GM18520 (cell line): ENCODE results near the gene GAGE12G.
"Not testable (repeated sequence)": the region's sequence is repeated elsewhere in the genome, so short reads cannot be mapped to it uniquely, and the experiment has no call there.

Source experiments
- ATAC-seq: cut with Tn5 transposase; IDR thresholded peaks from one replicate; pipeline ENCODE4 v1.9.1; 2021; ENCODE audit not compliant: unreplicated experiment

The GAGE12G gene, protein sequence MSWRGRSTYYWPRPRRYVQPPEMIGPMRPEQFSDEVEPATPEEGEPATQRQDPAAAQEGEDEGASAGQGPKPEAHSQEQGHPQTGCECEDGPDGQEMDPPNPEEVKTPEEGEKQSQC

DNA sequence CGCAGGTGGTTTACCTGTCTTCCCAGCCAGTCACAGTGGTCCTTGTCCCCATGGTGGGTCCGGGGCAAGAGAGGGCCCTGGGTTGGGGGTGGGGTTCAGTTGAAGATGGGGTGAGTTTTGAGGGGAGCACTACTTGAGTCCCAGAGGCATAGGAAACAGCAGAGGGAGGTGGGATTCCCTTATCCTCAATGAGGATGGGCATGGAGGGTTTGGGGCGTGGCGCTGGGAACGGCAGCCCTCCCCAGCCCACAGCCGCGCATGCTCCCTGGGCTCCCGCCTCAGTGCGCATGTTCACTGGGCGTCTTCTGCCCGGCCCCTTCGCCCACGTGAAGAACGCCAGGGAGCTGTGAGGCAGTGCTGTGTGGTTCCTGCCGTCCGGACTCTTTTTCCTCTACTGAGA, at the start of gene GAGE12G:
TSS of gene GAGE12G (plus strand) at position 301 of the 400 bp plus-strand sequence. CDS start 1,155 bp downstream, outside the sequence.
- ATAC-seq: not testable (repeated sequence)

DNA sequence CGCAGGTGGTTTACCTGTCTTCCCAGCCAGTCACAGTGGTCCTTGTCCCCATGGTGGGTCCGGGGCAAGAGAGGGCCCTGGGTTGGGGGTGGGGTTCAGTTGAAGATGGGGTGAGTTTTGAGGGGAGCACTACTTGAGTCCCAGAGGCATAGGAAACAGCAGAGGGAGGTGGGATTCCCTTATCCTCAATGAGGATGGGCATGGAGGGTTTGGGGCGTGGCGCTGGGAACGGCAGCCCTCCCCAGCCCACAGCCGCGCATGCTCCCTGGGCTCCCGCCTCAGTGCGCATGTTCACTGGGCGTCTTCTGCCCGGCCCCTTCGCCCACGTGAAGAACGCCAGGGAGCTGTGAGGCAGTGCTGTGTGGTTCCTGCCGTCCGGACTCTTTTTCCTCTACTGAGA, 38.3 kb upstream of the GAGE12G start, which contains the start of gene GAGE12C:
TSS of gene GAGE12C (plus strand) at position 301 of the 400 bp plus-strand sequence. CDS start 1,155 bp downstream, outside the sequence.
- not testable (repeated sequence) for ATAC-seq

DNA sequence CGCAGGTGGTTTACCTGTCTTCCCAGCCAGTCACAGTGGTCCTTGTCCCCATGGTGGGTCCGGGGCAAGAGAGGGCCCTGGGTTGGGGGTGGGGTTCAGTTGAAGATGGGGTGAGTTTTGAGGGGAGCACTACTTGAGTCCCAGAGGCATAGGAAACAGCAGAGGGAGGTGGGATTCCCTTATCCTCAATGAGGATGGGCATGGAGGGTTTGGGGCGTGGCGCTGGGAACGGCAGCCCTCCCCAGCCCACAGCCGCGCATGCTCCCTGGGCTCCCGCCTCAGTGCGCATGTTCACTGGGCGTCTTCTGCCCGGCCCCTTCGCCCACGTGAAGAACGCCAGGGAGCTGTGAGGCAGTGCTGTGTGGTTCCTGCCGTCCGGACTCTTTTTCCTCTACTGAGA, 28.8 kb upstream of the GAGE12G start, which contains the start of gene GAGE12D:
TSS of gene GAGE12D (plus strand) at position 301 of the 400 bp plus-strand sequence. CDS start 1,155 bp downstream, outside the sequence.
- ATAC-seq: not testable (repeated sequence)

DNA sequence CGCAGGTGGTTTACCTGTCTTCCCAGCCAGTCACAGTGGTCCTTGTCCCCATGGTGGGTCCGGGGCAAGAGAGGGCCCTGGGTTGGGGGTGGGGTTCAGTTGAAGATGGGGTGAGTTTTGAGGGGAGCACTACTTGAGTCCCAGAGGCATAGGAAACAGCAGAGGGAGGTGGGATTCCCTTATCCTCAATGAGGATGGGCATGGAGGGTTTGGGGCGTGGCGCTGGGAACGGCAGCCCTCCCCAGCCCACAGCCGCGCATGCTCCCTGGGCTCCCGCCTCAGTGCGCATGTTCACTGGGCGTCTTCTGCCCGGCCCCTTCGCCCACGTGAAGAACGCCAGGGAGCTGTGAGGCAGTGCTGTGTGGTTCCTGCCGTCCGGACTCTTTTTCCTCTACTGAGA, 19.2 kb upstream of the GAGE12G start, which contains the start of gene GAGE12E:
TSS of gene GAGE12E (plus strand) at position 301 of the 400 bp plus-strand sequence. CDS start 1,155 bp downstream, outside the sequence.
- not testable (repeated sequence) for ATAC-seq

DNA sequence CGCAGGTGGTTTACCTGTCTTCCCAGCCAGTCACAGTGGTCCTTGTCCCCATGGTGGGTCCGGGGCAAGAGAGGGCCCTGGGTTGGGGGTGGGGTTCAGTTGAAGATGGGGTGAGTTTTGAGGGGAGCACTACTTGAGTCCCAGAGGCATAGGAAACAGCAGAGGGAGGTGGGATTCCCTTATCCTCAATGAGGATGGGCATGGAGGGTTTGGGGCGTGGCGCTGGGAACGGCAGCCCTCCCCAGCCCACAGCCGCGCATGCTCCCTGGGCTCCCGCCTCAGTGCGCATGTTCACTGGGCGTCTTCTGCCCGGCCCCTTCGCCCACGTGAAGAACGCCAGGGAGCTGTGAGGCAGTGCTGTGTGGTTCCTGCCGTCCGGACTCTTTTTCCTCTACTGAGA, 9.7 kb upstream of the GAGE12G start, which contains the start of gene GAGE12F:
TSS of gene GAGE12F (plus strand) at position 301 of the 400 bp plus-strand sequence. CDS start 1,155 bp downstream, outside the sequence.
- not testable (repeated sequence) for ATAC-seq

DNA sequence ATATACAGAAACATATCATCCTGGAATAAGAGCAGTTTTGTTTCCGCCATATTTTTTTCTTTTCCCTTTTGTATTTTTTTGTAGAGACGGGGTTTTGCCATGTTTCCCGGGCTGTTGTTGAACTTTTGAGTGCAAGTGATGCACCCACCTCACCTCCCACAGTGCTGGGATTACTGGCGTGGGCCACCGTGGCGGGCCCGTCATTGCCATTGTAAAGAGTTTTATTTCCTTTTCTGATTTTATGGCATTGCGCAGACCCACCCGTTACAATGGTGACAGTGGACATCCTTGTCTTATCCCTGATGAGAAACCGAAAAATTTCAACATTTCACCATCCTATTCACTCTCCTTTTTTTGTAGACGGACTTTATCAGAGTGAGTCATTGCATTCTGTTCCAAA, 1.5 kb upstream of the GAGE12G start:
- not testable (repeated sequence) for ATAC-seq

DNA sequence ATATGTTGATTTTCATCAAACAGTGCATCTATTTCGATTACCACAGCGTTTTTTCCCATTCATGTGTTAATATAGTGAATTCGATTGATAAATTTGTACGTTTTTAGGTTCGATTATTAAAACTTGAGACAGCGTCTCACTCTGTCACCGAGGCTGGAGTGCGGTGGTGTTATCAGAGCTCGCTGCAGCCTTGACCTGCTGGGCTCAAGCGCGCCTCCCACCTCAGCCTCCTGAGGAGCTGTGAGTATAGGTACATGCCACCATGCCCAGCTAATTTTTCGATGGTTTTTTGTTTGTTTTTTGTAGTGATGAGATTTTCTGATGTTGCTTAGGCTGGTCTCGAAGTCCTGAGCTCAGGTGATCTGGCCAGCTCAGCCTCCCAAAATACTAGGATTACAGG, 1.0 kb upstream of the GAGE12G start:
- ATAC-seq: not testable (repeated sequence)

DNA sequence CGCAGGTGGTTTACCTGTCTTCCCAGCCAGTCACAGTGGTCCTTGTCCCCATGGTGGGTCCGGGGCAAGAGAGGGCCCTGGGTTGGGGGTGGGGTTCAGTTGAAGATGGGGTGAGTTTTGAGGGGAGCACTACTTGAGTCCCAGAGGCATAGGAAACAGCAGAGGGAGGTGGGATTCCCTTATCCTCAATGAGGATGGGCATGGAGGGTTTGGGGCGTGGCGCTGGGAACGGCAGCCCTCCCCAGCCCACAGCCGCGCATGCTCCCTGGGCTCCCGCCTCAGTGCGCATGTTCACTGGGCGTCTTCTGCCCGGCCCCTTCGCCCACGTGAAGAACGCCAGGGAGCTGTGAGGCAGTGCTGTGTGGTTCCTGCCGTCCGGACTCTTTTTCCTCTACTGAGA, 9.4 kb downstream of the GAGE12G start, which contains the start of gene GAGE12H:
TSS of gene GAGE12H (plus strand) at position 301 of the 400 bp plus-strand sequence. CDS start 1,155 bp downstream, outside the sequence.
- not testable (repeated sequence) for ATAC-seq

DNA sequence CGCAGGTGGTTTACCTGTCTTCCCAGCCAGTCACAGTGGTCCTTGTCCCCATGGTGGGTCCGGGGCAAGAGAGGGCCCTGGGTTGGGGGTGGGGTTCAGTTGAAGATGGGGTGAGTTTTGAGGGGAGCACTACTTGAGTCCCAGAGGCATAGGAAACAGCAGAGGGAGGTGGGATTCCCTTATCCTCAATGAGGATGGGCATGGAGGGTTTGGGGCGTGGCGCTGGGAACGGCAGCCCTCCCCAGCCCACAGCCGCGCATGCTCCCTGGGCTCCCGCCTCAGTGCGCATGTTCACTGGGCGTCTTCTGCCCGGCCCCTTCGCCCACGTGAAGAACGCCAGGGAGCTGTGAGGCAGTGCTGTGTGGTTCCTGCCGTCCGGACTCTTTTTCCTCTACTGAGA, 19.0 kb downstream of the GAGE12G start, which contains the start of gene GAGE2A:
TSS of gene GAGE2A (plus strand) at position 301 of the 400 bp plus-strand sequence. CDS start 1,155 bp downstream, outside the sequence.
- not testable (repeated sequence) for ATAC-seq

DNA sequence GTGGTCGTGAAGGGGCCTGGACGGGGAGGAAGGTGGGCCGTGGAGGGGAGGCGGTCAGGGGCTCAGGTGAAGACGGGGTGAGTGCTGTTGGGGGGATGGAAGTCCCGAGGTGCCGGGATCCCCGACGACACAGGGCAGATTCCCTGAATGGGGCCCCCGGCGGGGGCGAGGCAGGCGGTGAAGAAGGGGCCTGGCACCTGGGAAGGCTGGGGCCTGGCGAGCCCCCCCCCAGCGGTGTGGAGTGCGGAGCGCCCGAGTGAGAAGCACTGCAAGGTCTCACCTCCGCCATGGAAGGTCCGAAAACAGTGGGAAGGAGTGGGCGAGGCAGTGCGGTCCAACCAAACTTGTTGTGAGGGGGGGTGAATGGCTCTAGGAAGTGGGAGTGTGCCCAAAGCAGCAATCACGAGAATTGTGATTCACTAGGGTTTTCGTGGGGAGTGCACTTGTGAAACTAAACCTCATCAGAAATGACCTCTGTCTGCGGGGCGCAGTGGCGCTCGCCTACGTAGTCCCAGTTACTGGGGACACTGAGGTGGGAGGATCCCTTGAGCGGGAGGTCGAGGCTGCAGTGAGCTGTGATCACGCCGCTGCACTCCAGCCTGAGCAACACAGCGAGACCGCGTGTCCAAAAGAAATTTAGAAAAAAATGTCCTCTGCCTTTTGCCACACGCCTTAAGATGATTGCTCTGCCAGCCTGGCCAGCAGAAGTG, 19.7 kb downstream of the GAGE12G start:
- not testable (repeated sequence) for ATAC-seq

DNA sequence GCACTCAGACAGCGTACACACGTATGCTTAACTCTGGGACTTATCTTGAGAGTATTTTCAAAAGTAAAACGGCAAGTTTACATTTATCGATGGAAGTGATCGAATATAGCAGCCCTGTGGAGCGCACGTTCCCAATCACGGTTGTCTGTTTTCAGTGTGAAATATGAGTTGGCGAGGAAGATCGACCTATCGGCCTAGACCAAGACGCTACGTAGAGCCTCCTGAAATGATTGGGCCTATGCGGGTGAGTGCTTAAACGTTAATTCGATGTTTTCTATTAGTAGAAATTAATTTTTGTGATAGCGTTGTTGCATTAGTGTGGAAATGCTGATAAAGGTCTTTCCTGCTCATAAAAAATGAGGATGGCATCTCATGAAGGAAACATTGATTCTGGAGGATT, 20.3 kb downstream of the GAGE12G start:
- ATAC-seq: not testable (repeated sequence)

DNA sequence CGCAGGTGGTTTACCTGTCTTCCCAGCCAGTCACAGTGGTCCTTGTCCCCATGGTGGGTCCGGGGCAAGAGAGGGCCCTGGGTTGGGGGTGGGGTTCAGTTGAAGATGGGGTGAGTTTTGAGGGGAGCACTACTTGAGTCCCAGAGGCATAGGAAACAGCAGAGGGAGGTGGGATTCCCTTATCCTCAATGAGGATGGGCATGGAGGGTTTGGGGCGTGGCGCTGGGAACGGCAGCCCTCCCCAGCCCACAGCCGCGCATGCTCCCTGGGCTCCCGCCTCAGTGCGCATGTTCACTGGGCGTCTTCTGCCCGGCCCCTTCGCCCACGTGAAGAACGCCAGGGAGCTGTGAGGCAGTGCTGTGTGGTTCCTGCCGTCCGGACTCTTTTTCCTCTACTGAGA, 28.5 kb downstream of the GAGE12G start, which contains the start of gene GAGE1:
TSS of gene GAGE1 (plus strand) at position 301 of the 400 bp plus-strand sequence. CDS start 1,155 bp downstream, outside the sequence.
- not testable (repeated sequence) for ATAC-seq

DNA sequence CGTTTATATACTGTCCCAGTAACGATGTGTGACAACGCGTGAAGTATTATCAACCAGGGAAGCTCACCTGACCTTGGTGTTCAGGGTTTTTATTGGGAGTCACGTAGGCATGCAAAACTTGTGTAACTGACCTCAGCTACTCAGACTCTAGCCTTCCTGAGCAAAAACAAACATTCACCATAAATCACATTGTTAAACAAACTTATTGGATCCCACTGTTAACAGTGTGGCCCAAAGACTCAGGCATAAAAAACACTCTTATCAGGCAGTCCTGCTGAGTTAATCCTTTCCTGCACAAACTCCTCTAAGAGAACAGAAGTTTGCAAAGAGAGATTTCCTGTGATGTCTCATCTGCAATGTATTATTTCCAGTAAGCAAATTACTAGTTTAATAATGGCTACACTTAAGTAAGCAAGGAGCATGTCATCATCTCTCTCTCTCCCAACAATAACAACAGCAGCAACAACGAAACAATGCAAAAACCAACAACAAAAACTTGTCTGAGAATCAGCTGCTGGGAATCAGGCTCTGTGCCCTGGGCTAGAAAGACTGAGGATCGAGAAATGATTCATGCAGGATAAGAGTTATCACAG, 40.6 kb downstream of the GAGE12G start:
- no peak for ATAC-seq

DNA sequence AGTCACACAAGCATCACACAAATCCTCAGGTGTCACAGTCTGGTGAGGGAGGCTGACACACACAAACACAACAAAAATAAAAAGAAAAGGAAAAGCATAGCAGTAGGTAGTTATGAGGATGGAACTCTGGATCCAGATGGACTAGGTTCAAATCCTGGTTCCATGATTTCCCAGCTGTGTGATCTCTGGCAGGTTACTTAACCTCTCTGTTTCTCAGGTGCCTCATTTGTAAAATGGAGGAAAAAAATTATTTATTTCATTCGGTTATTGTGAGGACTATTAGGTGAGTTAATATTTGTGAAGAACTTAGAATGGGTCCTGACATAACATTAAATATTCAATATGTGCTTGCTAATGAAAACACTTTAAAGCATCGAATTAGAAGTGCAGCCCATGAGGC, 48.4 kb downstream of the GAGE12G start:
- ATAC-seq: no peak
